Measurements from ENCODE around the gene S100A11. TPM values are rescaled to one million over a fixed set of nuclear protein-coding genes. Genes with fewer than 3 reads are reported as not detected.

Gene S100A11
- total and polyA plus RNA-seq, 9 of the 15 experiments (the other 6 are each of a cell fraction or from before 2014, with no cell fraction given) = 131 to 808 (median 235) TPM

DNA sequence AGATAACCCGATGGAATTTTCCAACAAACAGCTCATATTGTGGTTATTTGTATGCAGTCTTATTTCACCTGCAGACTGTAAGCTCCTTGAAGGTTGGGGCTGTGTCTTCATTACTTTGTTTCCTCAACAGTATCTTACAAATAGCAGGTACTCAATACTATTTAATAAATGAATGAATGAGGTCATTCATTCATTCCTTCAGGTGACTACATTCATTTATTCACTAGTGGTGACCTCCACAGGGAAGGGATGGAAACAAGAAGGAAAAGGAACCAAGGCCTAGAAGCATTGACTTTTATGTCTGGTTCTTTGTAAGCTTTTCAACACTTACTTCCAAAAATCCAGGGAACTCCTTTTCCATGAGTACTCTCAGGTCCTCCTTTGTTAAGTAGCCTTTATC lies 51.0 kb downstream of the S100A11 start:
- no peak for DNase-seq (ENCODE audit: extremely low read depth in 1 of 4, low spot score in 3 of 4)
- Histone ChIP-seq H3K27ac (ENCODE audit: extremely low read depth, low read depth, low read length) (no peak overlapping the region), H3K27me3 (ENCODE audit: control insufficient read depth in 2 of 2, insufficient read depth in 2 of 2, low read length in 2 of 2) (peaks cover 12 to 44% of the 10 kb centered on the region in 2 experiments), H4K20me1 (replicated peaks; ENCODE audit: control insufficient read depth, insufficient read depth, low read length) (no peaks in the 10 kb centered on the region), H2AFZ (ENCODE audit: low read depth, low read length) (no peak overlapping the region), H3K4me3 (no peak overlapping the region), H3K9ac (ENCODE audit: insufficient read depth in 1 of 2, low read depth in 2 of 2, low read length in 2 of 2) (no peak overlapping the region), H3K9me1 (ENCODE audit: control insufficient read depth, insufficient read depth, low read length) (no peaks in the 10 kb centered on the region), H3K79me2 (ENCODE audit: control insufficient read depth, insufficient read depth, low read length) (no peaks in the 10 kb centered on the region), H3K36me3 (ENCODE audit: control insufficient read depth, insufficient read depth, low read length) (no peaks in the 10 kb centered on the region), H3K4me2 (ENCODE audit: insufficient read depth, low read length) (no peak overlapping the region), H3K9me3 (replicated peaks; ENCODE audit: control insufficient read depth, insufficient read depth, low read depth, low read length) (no peaks in the 10 kb centered on the region), H3K4me1 (replicated peaks in 1 of 2; ENCODE audit: control insufficient read depth in 2 of 2, insufficient read depth in 2 of 2, low read length in 2 of 2) (no peaks in the 10 kb centered on the region)
- FAIRE-seq = no peak
- no peak for ATAC-seq
- TF ChIP-seq KAT2B (IDR thresholded peaks at IDR 0.05; ENCODE audit: low read depth, low read length) (no peak), SRSF7 (optimal IDR thresholded peaks at IDR 0.05; ENCODE audit: low read depth, low read length) (no peak), ZNF24 (IDR thresholded peaks at IDR 0.05) (peak; percentile 73; the same call in 1 of the 2 replicates), MCM5 (IDR thresholded peaks at IDR 0.05; ENCODE audit: low read depth) (no peak)
- ChIA-PET CTCF (ENCODE audit: low intra/inter-chr PET ratio) (no interaction called here), POLR2A (interaction anchor here (0.9 to 1.1 kb wide), 2 partner anchors 9 to 16 kb away, joined by 4 to 6 read pairs; no protein-coding TSS in a partner anchor)
- WGBS (ENCODE audit: insufficient coverage, low coverage, missing lambda C conversion rate) = 15% methylated on average over 1 of the region's 1 CpG
- in situ Hi-C loops (cut with MboI) = no loop called here
- intact Hi-C loops (cut with micrococcal nuclease) = no loop called here
- no TSS peak for BruUV-seq (replicated peaks)

- TF ChIP-seq HNRNPLL (IDR thresholded peaks at IDR 0.05; ENCODE audit: low read depth, low read length, poor library complexity, severe bottlenecking) (no peak), KLF1 (tag; IDR thresholded peaks at IDR 0.05) (no peak), EGR1 (conservative IDR thresholded peaks at IDR 0.05) (no peak), RB1 (IDR thresholded peaks at IDR 0.05; ENCODE audit: low read depth) (no peak), TAF15 (IDR thresholded peaks at IDR 0.05; ENCODE audit: low read depth, low read length) (no peak), THRA (IDR thresholded peaks at IDR 0.05) (no peak), TEAD2 (tag; IDR thresholded peaks at IDR 0.05) (no peak), NFRKB (IDR thresholded peaks at IDR 0.05; ENCODE audit: low read depth) (no peak), FOXO4 (CRISPR knock-in tag; IDR thresholded peaks at IDR 0.05) (no peak), ZNF699 (CRISPR knock-in tag; IDR thresholded peaks at IDR 0.05; ENCODE audit: insufficient replicate concordance) (no peak)
- Histone ChIP-seq H3K27me3 (ENCODE audit: control insufficient read depth in 2 of 2, insufficient read depth in 2 of 2, low read length in 2 of 2) (peaks cover 16 to 43% of the 10 kb centered on the region in 2 experiments), H3K27ac (ENCODE audit: extremely low read depth, low read depth, low read length) (no peak overlapping the region), H3K4me2 (ENCODE audit: insufficient read depth, low read length) (no peak overlapping the region), H3K9me1 (ENCODE audit: control insufficient read depth, insufficient read depth, low read length) (no peaks in the 10 kb centered on the region), H3K9ac (ENCODE audit: insufficient read depth in 1 of 2, low read depth in 2 of 2, low read length in 2 of 2) (no peak overlapping the region), H4K20me1 (replicated peaks; ENCODE audit: control insufficient read depth, insufficient read depth, low read length) (no peaks in the 10 kb centered on the region), H3K4me1 (replicated peaks in 1 of 2; ENCODE audit: control insufficient read depth in 2 of 2, insufficient read depth in 2 of 2, low read length in 2 of 2) (no peaks in the 10 kb centered on the region), H3K79me2 (ENCODE audit: control insufficient read depth, insufficient read depth, low read length) (no peaks in the 10 kb centered on the region), H3K4me3 (no peak overlapping the region), H3K9me3 (replicated peaks; ENCODE audit: control insufficient read depth, insufficient read depth, low read depth, low read length) (no peaks in the 10 kb centered on the region), H3K36me3 (ENCODE audit: control insufficient read depth, insufficient read depth, low read length) (no peaks in the 10 kb centered on the region), H2AFZ (ENCODE audit: low read depth, low read length) (no peak overlapping the region)
- ATAC-seq (no peak), DNase-seq (ENCODE audit: extremely low read depth in 1 of 4, low spot score in 3 of 4) (no peak), FAIRE-seq (no peak)
- WGBS (ENCODE audit: insufficient coverage, low coverage, missing lambda C conversion rate) = 0% methylated on average over 2 of the region's 2 CpGs
- POLR2A ChIA-PET = interaction anchor here (0.9 to 1.1 kb wide), 2 partner anchors 9 to 16 kb away, joined by 4 to 6 read pairs; no protein-coding TSS in a partner anchor
- BruUV-seq (replicated peaks) = no TSS peak
- CTCF ChIA-PET (ENCODE audit: low intra/inter-chr PET ratio) = no interaction called here
- in situ Hi-C loops (cut with MboI) (no loop called here), intact Hi-C loops (cut with micrococcal nuclease) (no loop called here)
These were observed 51.5 kb downstream of the S100A11 start for GRCh38 chr1:151985270-151985669.
